Body of pancreas (tissue), 4 donors: ENCODE results near the gene MCTP1. TPM values are rescaled to one million over a fixed set of nuclear protein-coding genes. Genes with fewer than 3 reads are reported as not detected.

Source experiments
- ATAC-seq: fragments of 150-250 bp; one replicate; pipeline ENCODE4 v1.9.1; 2016
- DNase-seq, 4 donors: peaks; one replicate each; pipeline ENCODE4 v3.0.0-alpha.2; 2019
- H3K27ac ChIP-seq, 4 donors: fragments of 200-600 bp; sonication (generic); 1 replicate in 3 of 4; 2 replicates in 1 of 4; pipeline versions ENCODE4 v1.5.1 to v1.6.1; 2016 to 2019; ENCODE audit warnings: mild to moderate bottlenecking in 1 of 4, mixed read lengths in 1 of 4, moderate library complexity in 1 of 4
- H3K27me3 ChIP-seq, 2 donors: fragments of 200-600 bp; sonication (generic); one replicate each; pipeline ENCODE4 v1.6.0; 2016; ENCODE audit warnings: mild to moderate bottlenecking in 1 of 2
- H3K36me3 ChIP-seq, 2 donors: fragments of 200-600 bp; sonication (generic); replicated peaks in 1 of 2; 2 replicates each; pipeline ENCODE4 v1.5.1; 2016; ENCODE audit warnings: low read depth in 2 of 2; ENCODE audit not compliant: insufficient read depth in 1 of 2
- H3K4me1 ChIP-seq: fragments of 200-600 bp; sonication (generic); one replicate; pipeline ENCODE4 v1.6.0; 2016
- H3K4me3 ChIP-seq, 2 donors: fragments of 200-600 bp; sonication (generic); 1 replicate in 1 of 2; 2 replicates in 1 of 2; pipeline ENCODE4 v1.5.1; 2016 to 2019
- H3K9me3 ChIP-seq, 3 donors: fragments of 200-600 bp; sonication (generic); 1 replicate in 2 of 3; 2 replicates in 1 of 3; pipeline ENCODE4 v1.5.1; 2016
- CTCF ChIP-seq, 7 experiments: fragments of 450-650 bp in 4 of 7; fragments of 200-600 bp in 3 of 7; sonication (generic) in 3 of 7; IDR thresholded peaks; one replicate each; pipeline ENCODE4 v1.5.1; 2016 to 2019; ENCODE audit warnings: antibody characterized with exemption in 7 of 7
- POLR2A ChIP-seq, 3 donors: fragments of 450-650 bp; IDR thresholded peaks; one replicate each; pipeline ENCODE4 v1.6.1; 2016; ENCODE audit warnings: antibody characterized with exemption in 3 of 3, mild to moderate bottlenecking in 2 of 3
- WGBS, 2 donors: methylation state at CpG; one replicate each; pipeline ENCODE4 v1.1.5; 2017; 5-methylcytosine and 5-hydroxymethylcytosine counted together
- intact Hi-C: fragments of 100-400 bp; cut with DNase I; formaldehyde crosslinking; loops from one replicate; pipeline ENCODE4 v1.15.1; 2023
- total RNA-seq, 2 donors: library from RNA; depleted of rRNA; stranded (reverse); fragments of >200 nt; gene quantifications; one replicate each; pipeline ENCODE4 v1.1.0, GENCODE V29; 2016

Gene MCTP1
- 1 to 10 TPM; 3.6 to 8.8 TPM for total RNA-seq

GRCh38 chr5:95284572-95285408, at the start of gene MCTP1:
Gene MCTP1 (minus strand): TSS chr5:95285094.
- H3K4me3 ChIP-seq = peak within 1 kb of the TSS; percentile 17 to 53
- peaks cover 0 to 6% of the 10 kb centered on the region in 2 donors for H3K27me3 ChIP-seq
- no peaks in the 10 kb centered on the region for H3K36me3 ChIP-seq
- H3K27ac ChIP-seq = peak within 1 kb of the TSS in 1 of 4 donors; percentile 23
- H3K4me1 ChIP-seq = peaks cover 12% of the 10 kb centered on the region
- TF ChIP-seq CTCF (IDR thresholded peaks at IDR 0.05) = no peak
- no peak for TF ChIP-seq POLR2A (IDR thresholded peaks at IDR 0.05)
- intact Hi-C loops = no loop called here
- DNase-seq (peak; percentile 17 to 48 (median 28)), ATAC-seq (peak; percentile 65)
- WGBS, 2 donors = 0 to 4% methylated on average over 16 to 83 of the region's 83 CpGs
- no peaks in the 10 kb centered on the region for H3K9me3 ChIP-seq

GRCh38 chr5:95332158-95332557, 47.3 kb upstream of the MCTP1 start:
- WGBS, 2 donors = 69 to 72% methylated on average over 3 of the region's 3 CpGs
- ATAC-seq = no peak
- intact Hi-C loops = no loop called here

GRCh38 chr5:95331358-95331757, 46.5 kb upstream of the MCTP1 start:
- TF ChIP-seq POLR2A (IDR thresholded peaks at IDR 0.05) (no peak), CTCF (IDR thresholded peaks at IDR 0.05) (no peak)
- 45 to 55% methylated on average over 3 of the region's 3 CpGs for WGBS, 2 donors

More at GRCh38 chr5:95332158-95332557, 47.3 kb upstream of the MCTP1 start:
- Histone ChIP-seq H3K27ac (no peak overlapping the region), H3K36me3 (no peaks in the 10 kb centered on the region), H3K27me3 (no peaks in the 10 kb centered on the region), H3K4me1 (no peaks in the 10 kb centered on the region), H3K9me3 (no peaks in the 10 kb centered on the region), H3K4me3 (no peak overlapping the region)
- TF ChIP-seq POLR2A (IDR thresholded peaks at IDR 0.05) (no peak), CTCF (IDR thresholded peaks at IDR 0.05) (no peak)
- no peak for DNase-seq

GRCh38 chr5:95327211-95327610, 42.3 kb upstream of the MCTP1 start:
- no peaks in the 10 kb centered on the region for H3K27me3 ChIP-seq
- no peak overlapping the region for H3K4me3 ChIP-seq
- H3K36me3 ChIP-seq = no peaks in the 10 kb centered on the region
- DNase-seq (no peak), ATAC-seq (no peak)
- TF ChIP-seq POLR2A (IDR thresholded peaks at IDR 0.05) (no peak), CTCF (IDR thresholded peaks at IDR 0.05) (no peak)
- intact Hi-C loops = no loop called here
- H3K4me1 ChIP-seq = no peaks in the 10 kb centered on the region
- 52 to 62% methylated on average over 6 of the region's 6 CpGs for WGBS, 2 donors
- H3K9me3 ChIP-seq = no peaks in the 10 kb centered on the region
- H3K27ac ChIP-seq = no peak overlapping the region

More at GRCh38 chr5:95331358-95331757, 46.5 kb upstream of the MCTP1 start:
- no peak for DNase-seq
- Histone ChIP-seq H3K4me1 (no peaks in the 10 kb centered on the region), H3K27me3 (no peaks in the 10 kb centered on the region), H3K36me3 (no peaks in the 10 kb centered on the region), H3K4me3 (no peak overlapping the region), H3K9me3 (no peaks in the 10 kb centered on the region), H3K27ac (no peak overlapping the region)
- no peak for ATAC-seq
- intact Hi-C loops = no loop called here
